ENCODE measurements around the gene CFAP74.

Gene CFAP74

GRCh38 chr1:1974834-1975233, 28.8 kb downstream of the CFAP74 start:
- no peak overlapping the region for H3K4me3 ChIP-seq (ENCODE audit: control insufficient read depth, low read depth, low read length)
- TF ChIP-seq, protein P1, sequence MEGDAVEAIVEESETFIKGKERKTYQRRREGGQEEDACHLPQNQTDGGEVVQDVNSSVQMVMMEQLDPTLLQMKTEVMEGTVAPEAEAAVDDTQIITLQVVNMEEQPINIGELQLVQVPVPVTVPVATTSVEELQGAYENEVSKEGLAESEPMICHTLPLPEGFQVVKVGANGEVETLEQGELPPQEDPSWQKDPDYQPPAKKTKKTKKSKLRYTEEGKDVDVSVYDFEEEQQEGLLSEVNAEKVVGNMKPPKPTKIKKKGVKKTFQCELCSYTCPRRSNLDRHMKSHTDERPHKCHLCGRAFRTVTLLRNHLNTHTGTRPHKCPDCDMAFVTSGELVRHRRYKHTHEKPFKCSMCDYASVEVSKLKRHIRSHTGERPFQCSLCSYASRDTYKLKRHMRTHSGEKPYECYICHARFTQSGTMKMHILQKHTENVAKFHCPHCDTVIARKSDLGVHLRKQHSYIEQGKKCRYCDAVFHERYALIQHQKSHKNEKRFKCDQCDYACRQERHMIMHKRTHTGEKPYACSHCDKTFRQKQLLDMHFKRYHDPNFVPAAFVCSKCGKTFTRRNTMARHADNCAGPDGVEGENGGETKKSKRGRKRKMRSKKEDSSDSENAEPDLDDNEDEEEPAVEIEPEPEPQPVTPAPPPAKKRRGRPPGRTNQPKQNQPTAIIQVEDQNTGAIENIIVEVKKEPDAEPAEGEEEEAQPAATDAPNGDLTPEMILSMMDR (conservative IDR thresholded peaks at IDR 0.05; ENCODE audit: control insufficient read depth, insufficient read depth, low read depth, low read length): no peak
- no peak for DNase-seq (ENCODE audit: low read depth)

DNA sequence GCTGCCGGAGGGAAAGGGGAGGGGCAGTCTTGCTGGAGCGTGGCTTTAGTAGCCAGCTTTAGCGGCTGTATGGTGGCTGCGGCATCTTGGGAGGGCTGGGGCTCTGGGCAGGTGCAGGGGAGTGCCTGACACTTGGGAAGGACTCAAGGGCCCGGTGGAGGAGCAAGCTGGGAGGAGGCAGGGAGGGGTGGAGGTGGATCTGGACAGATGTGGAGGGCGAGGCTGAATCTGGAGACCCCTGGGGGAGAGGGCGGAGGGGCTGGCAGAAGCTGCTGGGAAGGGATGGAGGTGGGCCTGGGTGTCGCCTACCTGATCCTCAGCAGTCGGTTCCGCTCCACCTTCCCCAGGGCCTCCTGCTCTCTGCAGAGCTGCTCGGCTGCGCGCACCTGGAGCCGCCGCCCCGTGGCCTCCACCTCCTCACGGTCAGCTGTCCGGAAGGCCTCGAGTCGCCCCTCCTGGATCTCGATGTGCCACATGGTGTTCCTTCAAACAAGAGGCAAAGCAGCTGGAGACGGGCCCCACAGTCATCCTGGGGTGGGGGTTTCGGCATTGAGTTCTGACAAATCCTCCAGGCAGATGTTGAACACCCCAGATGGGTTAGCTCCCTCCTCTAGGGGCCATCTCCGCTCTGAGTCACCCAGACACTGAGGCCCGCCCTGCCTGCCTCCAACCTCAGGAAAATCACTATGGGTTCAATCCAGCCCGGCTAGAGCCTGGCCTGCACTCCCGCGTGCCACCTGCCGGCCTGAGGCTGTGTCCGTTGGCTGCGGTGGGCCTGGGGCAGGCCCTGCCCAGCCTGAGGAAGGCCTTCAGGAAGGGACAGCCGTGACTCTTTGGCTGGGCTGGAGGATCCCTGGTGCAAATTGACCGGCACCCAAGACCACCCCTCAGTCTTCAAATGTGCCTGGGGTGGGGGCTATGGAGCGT, 29.6 kb downstream of the CFAP74 start:
- TF ChIP-seq, protein P1 (conservative IDR thresholded peaks at IDR 0.05; ENCODE audit: control insufficient read depth, insufficient read depth, low read depth, low read length): no peak
- no peak for DNase-seq (ENCODE audit: low read depth)
- H3K4me3 ChIP-seq (ENCODE audit: control insufficient read depth, low read depth, low read length): no peak overlapping the region

DNA sequence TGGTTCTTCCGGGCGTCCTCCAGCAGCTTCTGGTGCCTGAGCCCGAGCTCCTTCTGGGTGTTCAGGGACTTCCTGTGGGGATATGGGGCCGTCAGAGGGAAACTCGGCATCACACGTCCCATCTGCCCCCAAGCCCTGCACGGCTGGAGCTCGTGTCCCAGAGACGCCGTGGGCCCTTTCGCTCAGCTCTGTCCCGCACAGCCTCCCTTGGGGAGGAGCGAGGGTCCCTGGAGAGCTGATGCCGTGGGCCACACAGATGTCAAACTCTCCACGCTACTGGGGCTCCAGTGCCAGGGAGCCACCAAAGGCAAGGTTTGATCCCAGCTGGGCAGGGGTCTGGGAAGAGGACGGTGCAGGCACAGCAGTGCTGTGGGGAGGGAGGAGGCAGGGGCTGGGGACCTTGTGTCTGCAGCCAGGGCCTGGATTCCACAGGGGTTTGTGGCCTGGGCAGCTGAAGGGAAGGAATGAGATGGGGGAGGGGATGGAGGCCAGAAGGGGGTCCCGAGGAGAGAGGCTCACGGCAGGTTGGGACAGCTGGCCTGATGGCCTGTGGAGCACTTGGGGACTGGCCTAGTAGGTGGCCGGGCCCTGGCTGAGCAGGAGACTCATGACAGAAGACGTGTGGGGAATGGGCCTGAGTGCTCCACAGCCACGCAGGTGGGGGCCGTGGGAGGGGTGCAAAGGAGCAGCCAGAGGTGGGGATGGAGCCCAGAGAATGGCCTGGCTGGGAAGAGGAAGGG, 30.4 kb downstream of the CFAP74 start:
- TF ChIP-seq, protein P1 (conservative IDR thresholded peaks at IDR 0.05; ENCODE audit: control insufficient read depth, insufficient read depth, low read depth, low read length): no peak

DNA sequence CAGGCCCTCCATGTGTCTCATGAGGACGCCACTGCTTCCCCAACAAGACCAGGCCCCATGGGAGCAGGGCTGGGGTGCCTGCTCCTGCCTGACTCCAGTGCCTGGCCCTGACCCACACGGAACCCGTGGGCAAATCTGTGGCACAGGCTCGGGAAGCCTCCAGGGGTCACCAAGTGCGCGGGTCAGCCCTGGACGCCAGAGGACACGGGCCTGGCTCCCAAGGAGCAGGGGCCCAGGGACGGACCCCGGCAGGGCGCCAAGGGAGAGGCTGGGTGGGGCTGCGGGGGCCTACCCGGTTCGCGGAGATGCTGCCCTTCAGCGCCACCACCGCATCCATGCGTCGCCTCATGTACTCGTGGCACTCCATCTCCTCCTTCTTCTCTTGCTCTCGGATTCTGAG, 31.9 kb downstream of the CFAP74 start:
- TF ChIP-seq, protein P1 (conservative IDR thresholded peaks at IDR 0.05; ENCODE audit: control insufficient read depth, insufficient read depth, low read depth, low read length): no peak
- H3K4me3 ChIP-seq (ENCODE audit: control insufficient read depth, low read depth, low read length): no peak overlapping the region
- no peak for DNase-seq (ENCODE audit: low read depth)

More for the DNA sequence above, 30.4 kb downstream of the CFAP74 start:
- DNase-seq (ENCODE audit: low read depth): no peak
- no peak overlapping the region for H3K4me3 ChIP-seq (ENCODE audit: control insufficient read depth, low read depth, low read length)

GRCh38 chr1:1971017-1971416, 32.6 kb downstream of the CFAP74 start:
- no peak for DNase-seq (ENCODE audit: low read depth)
- H3K4me3 ChIP-seq (ENCODE audit: control insufficient read depth, low read depth, low read length): no peak overlapping the region
- TF ChIP-seq, protein P1 (conservative IDR thresholded peaks at IDR 0.05; ENCODE audit: control insufficient read depth, insufficient read depth, low read depth, low read length): no peak

GRCh38 chr1:1969953-1970716, 33.5 kb downstream of the CFAP74 start:
- no peak for DNase-seq (ENCODE audit: low read depth)
- no peak overlapping the region for H3K4me3 ChIP-seq (ENCODE audit: control insufficient read depth, low read depth, low read length)
- TF ChIP-seq, protein P1 (conservative IDR thresholded peaks at IDR 0.05; ENCODE audit: control insufficient read depth, insufficient read depth, low read depth, low read length): no peak

All from fibroblast of mammary gland (primary cell).